ENCODE measurements around the gene CCR5.

GRCh38 chr3:46380471-46381221 lies 9.9 kb downstream of the CCR5 start:
- no peak for TF ChIP-seq CTCF (conservative IDR thresholded peaks at IDR 0.05; ENCODE audit: low read length)
- no peak for TF ChIP-seq EZH2phosphoT487 (IDR thresholded peaks at IDR 0.05; ENCODE audit: borderline replicate concordance)
